Measurements from ENCODE around the gene SCN2B. TPM values are rescaled to one million over a fixed set of nuclear protein-coding genes. Genes with fewer than 3 reads are reported as not detected.

The SCN2B gene
- total and polyA plus RNA-seq, 9 donors, result 2.1 to 5.4 (median 4.2) TPM

GRCh38 chr11:118155776-118156530 is 20.5 kb downstream of the SCN2B start:
- Histone ChIP-seq H3K36me3 (ENCODE audit: control insufficient read depth, insufficient read depth, low read length) (no peaks in the 10 kb centered on the region), H3K9me3 (replicated peaks; ENCODE audit: control insufficient read depth, low read depth, low read length) (no peaks in the 10 kb centered on the region), H3K27ac (ENCODE audit: low read length) (no peak overlapping the region), H3K4me1 (ENCODE audit: control insufficient read depth, insufficient read depth, low read length) (peaks cover 20% of the 10 kb centered on the region), H3K27me3 (ENCODE audit: control insufficient read depth, insufficient read depth, low read length) (peaks cover 84% of the 10 kb centered on the region), H3K4me3 (ENCODE audit: low read length) (no peak overlapping the region)
- DNase-seq, result no peak
- 42% methylated on average over 7 of the region's 11 CpGs for WGBS (ENCODE audit: insufficient coverage)

- no peaks in the 10 kb centered on the region for H3K9me3 ChIP-seq (replicated peaks; ENCODE audit: control insufficient read depth, low read depth, low read length)
- WGBS (ENCODE audit: insufficient coverage), result 71% methylated on average over 1 of the region's 1 CpG
- H3K4me3 ChIP-seq (ENCODE audit: low read length), result no peak overlapping the region
- peaks cover 91% of the 10 kb centered on the region for H3K27me3 ChIP-seq (ENCODE audit: control insufficient read depth, insufficient read depth, low read length)
- H3K4me1 ChIP-seq (ENCODE audit: control insufficient read depth, insufficient read depth, low read length), result peaks cover 20% of the 10 kb centered on the region
- H3K36me3 ChIP-seq (ENCODE audit: control insufficient read depth, insufficient read depth, low read length), result no peaks in the 10 kb centered on the region
- DNase-seq, result no peak
- no peak overlapping the region for H3K27ac ChIP-seq (ENCODE audit: low read length)
These were observed 21.8 kb downstream of the SCN2B start for GRCh38 chr11:118154641-118155040.

DNA sequence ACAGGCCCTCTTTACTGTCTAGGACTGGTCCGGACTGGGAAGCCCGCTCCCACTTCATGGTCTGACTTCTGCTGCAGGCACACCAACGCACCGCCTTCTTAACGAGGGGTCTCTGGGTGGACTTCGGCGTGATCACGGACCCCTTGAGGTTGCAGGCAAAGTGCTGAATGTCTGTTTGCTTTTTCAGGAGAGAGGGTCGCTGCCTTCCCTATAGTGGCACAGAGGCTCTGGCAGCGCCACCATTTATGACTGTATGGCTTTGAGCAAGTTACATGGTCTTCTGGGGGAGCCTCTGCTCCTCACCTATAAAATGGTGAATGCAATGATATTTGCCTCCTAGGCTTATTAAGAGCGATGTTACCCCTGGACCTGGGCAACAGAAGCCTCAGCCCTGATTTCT is 22.5 kb downstream of the SCN2B start:
- 48% methylated on average over 8 of the region's 11 CpGs for WGBS (ENCODE audit: insufficient coverage)
- no peak overlapping the region for H3K27ac ChIP-seq (ENCODE audit: low read length)
- no peak for DNase-seq
- peaks cover 93% of the 10 kb centered on the region for H3K27me3 ChIP-seq (ENCODE audit: control insufficient read depth, insufficient read depth, low read length)
- no peak overlapping the region for H3K4me3 ChIP-seq (ENCODE audit: low read length)
- no peaks in the 10 kb centered on the region for H3K36me3 ChIP-seq (ENCODE audit: control insufficient read depth, insufficient read depth, low read length)
- H3K9me3 ChIP-seq (replicated peaks; ENCODE audit: control insufficient read depth, low read depth, low read length), result no peaks in the 10 kb centered on the region
- H3K4me1 ChIP-seq (ENCODE audit: control insufficient read depth, insufficient read depth, low read length), result peaks cover 20% of the 10 kb centered on the region

DNA sequence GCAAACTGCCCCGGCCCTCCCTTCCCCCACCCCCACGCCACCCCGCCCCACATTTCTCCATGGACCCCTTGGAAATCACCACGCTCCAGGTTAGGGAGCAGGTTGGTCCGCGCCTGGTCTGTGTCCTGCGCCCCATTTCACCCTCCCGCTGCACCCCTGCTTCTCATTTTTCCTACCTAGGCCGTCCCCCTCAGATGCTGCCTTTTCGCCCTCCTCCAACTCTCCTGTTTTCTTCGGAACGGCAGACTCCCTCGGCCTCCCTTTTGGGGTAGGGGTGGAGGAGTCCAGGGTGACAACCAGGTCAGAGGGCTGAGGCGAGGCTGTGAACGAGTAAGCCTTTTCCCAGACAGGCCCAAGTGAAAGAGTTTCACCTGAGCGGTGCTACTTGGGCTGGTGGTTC is 22.9 kb downstream of the SCN2B start:
- Histone ChIP-seq H3K27me3 (ENCODE audit: control insufficient read depth, insufficient read depth, low read length) (peaks cover 92% of the 10 kb centered on the region), H3K9me3 (replicated peaks; ENCODE audit: control insufficient read depth, low read depth, low read length) (no peaks in the 10 kb centered on the region), H3K27ac (ENCODE audit: low read length) (no peak overlapping the region), H3K36me3 (ENCODE audit: control insufficient read depth, insufficient read depth, low read length) (no peaks in the 10 kb centered on the region), H3K4me3 (ENCODE audit: low read length) (no peak overlapping the region), H3K4me1 (ENCODE audit: control insufficient read depth, insufficient read depth, low read length) (peaks cover 20% of the 10 kb centered on the region)
- 3% methylated on average over 9 of the region's 16 CpGs for WGBS (ENCODE audit: insufficient coverage)
- DNase-seq, result no peak

- DNase-seq, result peak; percentile 87
- Histone ChIP-seq H3K9me3 (replicated peaks; ENCODE audit: control insufficient read depth, low read depth, low read length) (no peaks in the 10 kb centered on the region), H3K4me3 (ENCODE audit: low read length) (peak within 1 kb of the TSS; percentile 49), H3K4me1 (ENCODE audit: control insufficient read depth, insufficient read depth, low read length) (peaks cover 20% of the 10 kb centered on the region), H3K27ac (ENCODE audit: low read length) (no peak within 1 kb of the TSS), H3K36me3 (ENCODE audit: control insufficient read depth, insufficient read depth, low read length) (no peaks in the 10 kb centered on the region), H3K27me3 (ENCODE audit: control insufficient read depth, insufficient read depth, low read length) (peaks cover 89% of the 10 kb centered on the region)
- WGBS (ENCODE audit: insufficient coverage), result under 1% methylated on average over 82 of the region's 88 CpGs
These were observed 23.6 kb downstream of the SCN2B start, which contains the start of gene SCN4B for GRCh38 chr11:118152552-118153471. Gene SCN4B (minus strand): TSS chr11:118152823. CDS start chr11:118152673, 150 bp downstream.

- H3K4me3 ChIP-seq (ENCODE audit: low read length), result peak overlapping the region; percentile 49
- no peaks in the 10 kb centered on the region for H3K36me3 ChIP-seq (ENCODE audit: control insufficient read depth, insufficient read depth, low read length)
- peaks cover 22% of the 10 kb centered on the region for H3K4me1 ChIP-seq (ENCODE audit: control insufficient read depth, insufficient read depth, low read length)
- 8% methylated on average over 10 of the region's 16 CpGs for WGBS (ENCODE audit: insufficient coverage)
- no peaks in the 10 kb centered on the region for H3K9me3 ChIP-seq (replicated peaks; ENCODE audit: control insufficient read depth, low read depth, low read length)
- no peak overlapping the region for H3K27ac ChIP-seq (ENCODE audit: low read length)
- peaks cover 87% of the 10 kb centered on the region for H3K27me3 ChIP-seq (ENCODE audit: control insufficient read depth, insufficient read depth, low read length)
- no peak for DNase-seq
These were observed 24.4 kb downstream of the SCN2B start for GRCh38 chr11:118152020-118152551.

GRCh38 chr11:118151431-118151830 is 25.0 kb downstream of the SCN2B start:
- Histone ChIP-seq H3K4me1 (ENCODE audit: control insufficient read depth, insufficient read depth, low read length) (peaks cover 15% of the 10 kb centered on the region), H3K36me3 (ENCODE audit: control insufficient read depth, insufficient read depth, low read length) (no peaks in the 10 kb centered on the region), H3K27me3 (ENCODE audit: control insufficient read depth, insufficient read depth, low read length) (peaks cover 86% of the 10 kb centered on the region), H3K4me3 (ENCODE audit: low read length) (no peak overlapping the region), H3K9me3 (replicated peaks; ENCODE audit: control insufficient read depth, low read depth, low read length) (no peaks in the 10 kb centered on the region), H3K27ac (ENCODE audit: low read length) (no peak overlapping the region)
- 83% methylated on average over 1 of the region's 5 CpGs for WGBS (ENCODE audit: insufficient coverage)
- no peak for DNase-seq

- Histone ChIP-seq H3K36me3 (ENCODE audit: control insufficient read depth, insufficient read depth, low read length) (no peaks in the 10 kb centered on the region), H3K27ac (ENCODE audit: low read length) (no peak overlapping the region), H3K4me3 (ENCODE audit: low read length) (no peak overlapping the region), H3K9me3 (replicated peaks; ENCODE audit: control insufficient read depth, low read depth, low read length) (no peaks in the 10 kb centered on the region), H3K4me1 (ENCODE audit: control insufficient read depth, insufficient read depth, low read length) (peaks cover 19% of the 10 kb centered on the region), H3K27me3 (ENCODE audit: control insufficient read depth, insufficient read depth, low read length) (peaks cover 86% of the 10 kb centered on the region)
- DNase-seq, result no peak
- 83% methylated on average over 1 of the region's 1 CpG for WGBS (ENCODE audit: insufficient coverage)
These were observed 26.9 kb downstream of the SCN2B start for GRCh38 chr11:118149493-118149892.

DNA sequence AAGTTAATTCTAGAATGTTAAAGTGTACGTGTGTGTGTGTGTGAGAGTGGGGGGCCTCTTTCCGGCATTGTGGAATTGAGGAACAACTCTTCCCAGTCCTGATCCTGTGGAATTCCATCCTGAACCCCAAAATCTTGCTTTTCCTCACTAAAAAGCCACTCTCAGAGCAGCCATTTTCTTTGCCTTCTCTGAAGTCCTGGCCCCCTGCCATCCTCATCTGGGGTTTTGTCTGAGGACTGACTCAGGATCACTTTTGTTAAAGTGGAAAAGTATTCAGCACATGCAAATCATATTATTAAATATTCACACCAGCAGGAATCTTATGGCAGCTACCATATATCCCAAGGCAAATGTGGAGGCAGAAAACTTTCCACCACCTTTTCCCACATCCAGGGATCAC is 27.6 kb downstream of the SCN2B start:
- Histone ChIP-seq H3K36me3 (ENCODE audit: control insufficient read depth, insufficient read depth, low read length) (no peaks in the 10 kb centered on the region), H3K4me3 (ENCODE audit: low read length) (no peak overlapping the region), H3K27ac (ENCODE audit: low read length) (no peak overlapping the region), H3K27me3 (ENCODE audit: control insufficient read depth, insufficient read depth, low read length) (peaks cover 86% of the 10 kb centered on the region), H3K4me1 (ENCODE audit: control insufficient read depth, insufficient read depth, low read length) (peaks cover 19% of the 10 kb centered on the region), H3K9me3 (replicated peaks; ENCODE audit: control insufficient read depth, low read depth, low read length) (no peaks in the 10 kb centered on the region)
- no CpG with 5 or more reads among the region's 2 CpGs for WGBS (ENCODE audit: insufficient coverage)
- peak; percentile 35 for DNase-seq

DNA sequence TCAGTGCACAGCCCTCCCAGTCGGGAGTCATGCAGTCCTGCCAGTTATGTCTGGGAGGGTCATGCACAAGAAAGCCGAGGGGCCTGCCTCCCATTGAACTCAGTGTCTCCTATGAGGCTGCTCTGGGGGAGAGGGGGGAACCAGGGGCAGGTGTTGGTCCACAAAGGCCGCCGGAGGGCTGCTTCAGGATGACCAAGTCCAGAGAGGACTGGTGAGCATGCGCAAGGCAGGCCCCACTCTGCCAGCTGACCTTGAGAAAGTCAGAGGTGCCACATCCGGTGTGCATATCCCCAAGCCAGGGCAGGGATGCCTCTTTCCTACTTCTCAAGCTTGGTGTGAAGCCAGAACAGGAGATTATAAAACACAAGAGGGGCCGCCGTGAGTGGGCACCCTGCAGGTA is 28.2 kb downstream of the SCN2B start:
- H3K36me3 ChIP-seq (ENCODE audit: control insufficient read depth, insufficient read depth, low read length), result no peaks in the 10 kb centered on the region
- peaks cover 83% of the 10 kb centered on the region for H3K27me3 ChIP-seq (ENCODE audit: control insufficient read depth, insufficient read depth, low read length)
- H3K4me3 ChIP-seq (ENCODE audit: low read length), result no peak overlapping the region
- no peak for DNase-seq
- H3K9me3 ChIP-seq (replicated peaks; ENCODE audit: control insufficient read depth, low read depth, low read length), result no peaks in the 10 kb centered on the region
- WGBS (ENCODE audit: insufficient coverage), result 61% methylated on average over 6 of the region's 8 CpGs
- peaks cover 19% of the 10 kb centered on the region for H3K4me1 ChIP-seq (ENCODE audit: control insufficient read depth, insufficient read depth, low read length)
- no peak overlapping the region for H3K27ac ChIP-seq (ENCODE audit: low read length)

Data from muscle of leg (tissue), 11 donors.